ENCODE measurements around the gene NECAB3.

NECAB3 gene

DNA sequence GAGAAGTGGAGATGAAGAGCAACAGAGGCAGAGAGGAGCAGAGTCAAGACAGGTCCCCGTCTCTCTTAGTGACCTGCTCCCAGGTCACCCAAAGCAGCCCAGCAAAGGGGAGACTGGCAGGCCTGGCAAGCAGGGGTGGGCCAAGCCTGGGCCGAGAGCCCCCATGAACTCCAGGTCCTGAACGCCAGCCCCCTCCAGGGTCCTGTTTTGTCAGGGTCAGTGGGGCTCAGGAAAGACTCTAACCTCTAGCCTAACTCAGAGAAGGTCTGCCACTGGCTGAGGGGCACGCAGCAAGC is 1.2 kb downstream of the NECAB3 start:
- DNase-seq: no peak
- no peaks in the 10 kb centered on the region for H3K9me3 ChIP-seq (ENCODE audit: severe bottlenecking)
- H3K4me3 ChIP-seq (ENCODE audit: low read depth, low read length): peak overlapping the region; percentile 58
- H3K27me3 ChIP-seq (ENCODE audit: insufficient read depth, low read depth, severe bottlenecking): no peaks in the 10 kb centered on the region
- H3K27ac ChIP-seq: peak overlapping the region; percentile 91
- peaks cover 49% of the 10 kb centered on the region for H3K36me3 ChIP-seq
- TF ChIP-seq, protein P1, sequence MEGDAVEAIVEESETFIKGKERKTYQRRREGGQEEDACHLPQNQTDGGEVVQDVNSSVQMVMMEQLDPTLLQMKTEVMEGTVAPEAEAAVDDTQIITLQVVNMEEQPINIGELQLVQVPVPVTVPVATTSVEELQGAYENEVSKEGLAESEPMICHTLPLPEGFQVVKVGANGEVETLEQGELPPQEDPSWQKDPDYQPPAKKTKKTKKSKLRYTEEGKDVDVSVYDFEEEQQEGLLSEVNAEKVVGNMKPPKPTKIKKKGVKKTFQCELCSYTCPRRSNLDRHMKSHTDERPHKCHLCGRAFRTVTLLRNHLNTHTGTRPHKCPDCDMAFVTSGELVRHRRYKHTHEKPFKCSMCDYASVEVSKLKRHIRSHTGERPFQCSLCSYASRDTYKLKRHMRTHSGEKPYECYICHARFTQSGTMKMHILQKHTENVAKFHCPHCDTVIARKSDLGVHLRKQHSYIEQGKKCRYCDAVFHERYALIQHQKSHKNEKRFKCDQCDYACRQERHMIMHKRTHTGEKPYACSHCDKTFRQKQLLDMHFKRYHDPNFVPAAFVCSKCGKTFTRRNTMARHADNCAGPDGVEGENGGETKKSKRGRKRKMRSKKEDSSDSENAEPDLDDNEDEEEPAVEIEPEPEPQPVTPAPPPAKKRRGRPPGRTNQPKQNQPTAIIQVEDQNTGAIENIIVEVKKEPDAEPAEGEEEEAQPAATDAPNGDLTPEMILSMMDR (IDR thresholded peaks at IDR 0.05; ENCODE audit: low read depth, low read length): no peak

DNA sequence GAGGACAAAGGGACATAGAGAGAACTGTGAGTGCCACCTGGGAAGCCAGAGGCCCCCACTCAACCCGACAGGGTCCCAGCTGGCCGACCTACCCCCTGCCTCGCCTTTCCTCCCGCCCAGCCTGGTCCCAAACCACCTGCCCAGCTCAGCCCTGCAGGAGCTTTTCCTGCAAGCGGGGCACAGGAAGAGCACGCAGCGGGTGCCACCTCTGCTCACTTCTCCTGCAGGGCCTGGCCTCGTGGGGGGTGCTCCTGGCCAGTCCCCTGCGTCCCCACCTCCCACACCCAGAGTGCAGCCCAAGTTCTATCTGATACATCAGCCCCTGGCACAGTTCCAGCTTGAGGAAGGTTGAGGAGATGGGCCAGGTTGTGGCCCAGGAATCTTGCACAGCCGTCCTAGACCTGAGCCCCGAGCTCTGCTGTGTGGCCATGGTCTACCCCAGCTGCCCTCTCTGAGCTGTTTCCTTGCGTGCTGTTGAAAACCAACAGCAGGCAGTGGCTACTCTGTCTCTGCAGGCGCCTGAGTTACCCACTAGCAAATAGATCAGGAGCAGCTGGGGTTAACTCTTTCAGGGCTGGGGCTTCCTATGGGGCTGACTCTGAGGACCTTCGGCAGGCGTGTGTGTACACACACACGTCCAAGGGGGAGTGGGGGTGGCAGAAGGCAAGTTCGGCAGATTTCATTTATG is 1.7 kb downstream of the NECAB3 start:
- peaks cover 46% of the 10 kb centered on the region for H3K36me3 ChIP-seq
- no peaks in the 10 kb centered on the region for H3K9me3 ChIP-seq (ENCODE audit: severe bottlenecking)
- TF ChIP-seq, protein P1 (IDR thresholded peaks at IDR 0.05; ENCODE audit: low read depth, low read length): no peak
- H3K27ac ChIP-seq: peak overlapping the region; percentile 91
- DNase-seq: peak; percentile 76
- H3K4me3 ChIP-seq (ENCODE audit: low read depth, low read length): peak overlapping the region; percentile 58
- no peaks in the 10 kb centered on the region for H3K27me3 ChIP-seq (ENCODE audit: insufficient read depth, low read depth, severe bottlenecking)

DNA sequence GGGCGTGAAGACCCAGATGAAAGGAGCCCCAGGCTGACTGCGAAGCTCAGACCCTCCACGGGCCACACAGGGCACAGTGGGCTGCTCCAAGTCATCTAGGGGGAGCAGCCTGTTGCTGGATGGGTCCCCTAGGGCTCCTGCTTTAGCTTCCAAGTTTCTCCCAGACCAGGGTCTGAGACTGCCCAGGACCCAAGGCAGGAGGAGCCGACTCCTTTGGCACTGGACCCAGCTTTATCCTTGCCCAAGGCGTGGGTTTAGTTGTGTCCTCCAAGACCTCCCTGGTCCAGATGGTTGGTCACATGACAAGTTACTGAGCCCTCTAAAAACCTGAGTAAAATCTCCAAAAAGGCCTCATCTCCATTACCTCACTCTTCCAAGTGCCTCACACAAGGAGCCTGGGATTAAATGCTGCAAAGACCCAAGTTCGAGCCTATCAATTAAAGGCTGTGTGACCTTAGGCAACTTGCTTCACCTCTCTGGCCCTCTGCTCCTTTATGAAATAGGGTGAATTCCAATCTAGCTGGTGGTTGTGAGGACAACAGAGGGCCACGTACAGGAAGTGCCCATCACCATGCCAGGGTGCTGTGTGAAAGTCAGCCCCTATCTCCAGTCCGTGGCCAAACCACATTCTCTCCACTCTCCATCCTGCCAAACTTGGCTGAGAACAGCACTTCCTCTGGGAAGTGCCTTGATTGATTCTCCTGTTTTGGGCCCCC is 2.5 kb downstream of the NECAB3 start:
- H3K36me3 ChIP-seq: peaks cover 42% of the 10 kb centered on the region
- no peak for DNase-seq
- H3K9me3 ChIP-seq (ENCODE audit: severe bottlenecking): no peaks in the 10 kb centered on the region
- no peak overlapping the region for H3K27ac ChIP-seq
- no peaks in the 10 kb centered on the region for H3K27me3 ChIP-seq (ENCODE audit: insufficient read depth, low read depth, severe bottlenecking)
- H3K4me3 ChIP-seq (ENCODE audit: low read depth, low read length): no peak overlapping the region
- TF ChIP-seq, protein P1 (IDR thresholded peaks at IDR 0.05; ENCODE audit: low read depth, low read length): no peak

DNA sequence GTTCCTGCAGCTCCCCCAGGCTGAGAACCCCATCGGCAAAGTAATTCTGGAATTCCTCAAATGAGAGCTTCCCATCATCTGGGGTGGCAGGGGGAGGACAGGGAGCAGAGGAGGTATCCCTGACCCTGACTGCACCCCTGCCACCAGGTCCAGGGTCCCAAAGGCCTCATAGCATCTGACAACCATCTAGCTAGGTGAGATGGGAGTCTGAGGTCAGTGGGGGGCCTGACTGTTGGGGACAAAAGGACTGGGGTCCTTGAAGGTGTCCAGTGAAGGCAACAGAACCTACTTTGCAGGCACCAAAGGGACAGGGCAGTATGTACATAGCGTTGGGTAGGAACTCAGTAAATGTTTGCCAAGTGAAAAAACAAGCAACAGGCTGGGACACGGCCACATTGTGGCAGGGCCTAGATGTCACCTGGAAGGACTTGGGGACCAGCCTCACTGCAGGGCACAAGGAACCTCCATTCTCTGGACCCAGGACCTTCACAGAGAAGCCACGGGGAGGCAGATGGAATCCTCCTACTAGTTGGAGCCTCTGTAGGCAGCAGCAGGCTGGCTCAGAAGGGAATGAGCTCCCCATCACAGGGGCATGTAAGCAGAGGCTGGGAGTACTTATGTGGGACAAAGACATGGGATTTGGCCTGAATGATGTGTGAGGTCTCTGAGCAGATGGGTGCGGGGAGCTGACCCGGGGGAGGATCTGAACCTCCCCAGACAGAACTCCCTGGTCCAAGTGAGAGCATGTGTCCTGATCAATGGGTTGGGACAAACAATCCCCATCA is 3.3 kb downstream of the NECAB3 start:
- no peak for DNase-seq
- Histone ChIP-seq H3K36me3 (peaks cover 34% of the 10 kb centered on the region), H3K4me3 (ENCODE audit: low read depth, low read length) (no peak overlapping the region), H3K27ac (no peak overlapping the region), H3K9me3 (ENCODE audit: severe bottlenecking) (no peaks in the 10 kb centered on the region), H3K27me3 (ENCODE audit: insufficient read depth, low read depth, severe bottlenecking) (no peaks in the 10 kb centered on the region)
- TF ChIP-seq, protein P1 (IDR thresholded peaks at IDR 0.05; ENCODE audit: low read depth, low read length): no peak

DNA sequence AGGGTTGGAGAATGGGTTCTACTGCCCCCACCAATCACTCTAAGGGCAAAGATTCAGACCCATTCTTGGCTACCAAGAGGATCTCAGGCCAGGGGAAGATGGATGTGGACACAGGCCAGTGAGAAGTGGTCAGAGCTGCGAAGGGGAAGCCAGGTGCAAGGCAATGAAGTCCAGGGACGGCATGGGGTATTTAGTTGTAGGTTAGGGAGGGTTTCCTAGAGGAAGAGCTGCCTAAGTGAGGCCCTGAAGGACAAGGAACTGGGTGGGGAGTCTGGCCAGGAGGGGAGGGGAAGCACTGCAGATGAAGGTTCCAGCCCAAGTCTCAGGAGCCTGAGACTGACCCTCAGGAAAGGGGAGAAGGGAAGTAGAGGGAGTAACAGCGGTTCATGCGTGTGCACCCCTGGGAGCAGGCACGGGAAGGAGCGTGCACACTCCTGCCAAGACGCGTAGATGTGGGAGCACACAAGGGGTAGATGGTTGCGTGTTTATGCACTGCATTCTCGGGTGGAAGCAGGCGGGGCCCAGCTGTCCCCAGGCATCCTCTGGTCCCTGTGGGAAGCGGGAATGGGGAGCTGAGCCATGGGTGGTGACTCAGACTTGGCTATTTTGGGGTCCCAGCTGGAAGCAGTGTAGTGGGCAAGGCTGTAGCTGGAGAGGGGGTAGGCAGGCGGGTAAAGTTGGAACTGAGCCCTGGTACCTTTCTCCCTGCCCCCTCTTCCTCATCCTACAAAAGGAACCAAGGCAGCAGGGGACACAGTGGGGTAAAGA is 4.2 kb downstream of the NECAB3 start:
- Histone ChIP-seq H3K27me3 (ENCODE audit: insufficient read depth, low read depth, severe bottlenecking) (no peaks in the 10 kb centered on the region), H3K36me3 (peaks cover 32% of the 10 kb centered on the region), H3K27ac (no peak overlapping the region), H3K9me3 (ENCODE audit: severe bottlenecking) (no peaks in the 10 kb centered on the region), H3K4me3 (ENCODE audit: low read depth, low read length) (no peak overlapping the region)
- TF ChIP-seq, protein P1 (IDR thresholded peaks at IDR 0.05; ENCODE audit: low read depth, low read length): no peak
- DNase-seq: no peak
